NB4 (cell line): Measurements from ENCODE around the gene ZNF644.

Experiments used
- DNase-seq: peaks from one replicate; pipeline ENCODE4 v3.0.0; 2010; ENCODE audit warnings: low read depth
- H3K4me3 ChIP-seq: one replicate; pipeline ENCODE4 v1.5.1; 2011; ENCODE audit warnings: mild to moderate bottlenecking, low read depth, low read length, moderate library complexity
- MYC ChIP-seq: IDR thresholded peaks from 2 replicates; pipeline ENCODE4 v1.6.1; 2011; ENCODE audit warnings: low read depth, low read length
- POLR2A ChIP-seq: IDR thresholded peaks from 2 replicates; pipeline ENCODE4 v1.6.1; 2011; ENCODE audit warnings: mild to moderate bottlenecking; ENCODE audit not compliant: insufficient read length; ENCODE audit errors: extremely low read depth
- TF ChIP-seq, protein P1 (sequence below): IDR thresholded peaks from one replicate; pipeline ENCODE4 v1.5.1; 2012; ENCODE audit warnings: low read depth, low read length
- TF ChIP-seq, protein P2 (sequence below): IDR thresholded peaks from 2 replicates; pipeline ENCODE4 v1.6.1; 2011; ENCODE audit warnings: low read depth, low read length

Gene ZNF644

GRCh38 chr1:90948301-90948700 lies 73.5 kb downstream of the ZNF644 start:
- no peak for DNase-seq
- TF ChIP-seq, protein P1, sequence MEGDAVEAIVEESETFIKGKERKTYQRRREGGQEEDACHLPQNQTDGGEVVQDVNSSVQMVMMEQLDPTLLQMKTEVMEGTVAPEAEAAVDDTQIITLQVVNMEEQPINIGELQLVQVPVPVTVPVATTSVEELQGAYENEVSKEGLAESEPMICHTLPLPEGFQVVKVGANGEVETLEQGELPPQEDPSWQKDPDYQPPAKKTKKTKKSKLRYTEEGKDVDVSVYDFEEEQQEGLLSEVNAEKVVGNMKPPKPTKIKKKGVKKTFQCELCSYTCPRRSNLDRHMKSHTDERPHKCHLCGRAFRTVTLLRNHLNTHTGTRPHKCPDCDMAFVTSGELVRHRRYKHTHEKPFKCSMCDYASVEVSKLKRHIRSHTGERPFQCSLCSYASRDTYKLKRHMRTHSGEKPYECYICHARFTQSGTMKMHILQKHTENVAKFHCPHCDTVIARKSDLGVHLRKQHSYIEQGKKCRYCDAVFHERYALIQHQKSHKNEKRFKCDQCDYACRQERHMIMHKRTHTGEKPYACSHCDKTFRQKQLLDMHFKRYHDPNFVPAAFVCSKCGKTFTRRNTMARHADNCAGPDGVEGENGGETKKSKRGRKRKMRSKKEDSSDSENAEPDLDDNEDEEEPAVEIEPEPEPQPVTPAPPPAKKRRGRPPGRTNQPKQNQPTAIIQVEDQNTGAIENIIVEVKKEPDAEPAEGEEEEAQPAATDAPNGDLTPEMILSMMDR: no peak
- no peak for TF ChIP-seq POLR2A
- TF ChIP-seq MYC: no peak
- TF ChIP-seq, protein P2, sequence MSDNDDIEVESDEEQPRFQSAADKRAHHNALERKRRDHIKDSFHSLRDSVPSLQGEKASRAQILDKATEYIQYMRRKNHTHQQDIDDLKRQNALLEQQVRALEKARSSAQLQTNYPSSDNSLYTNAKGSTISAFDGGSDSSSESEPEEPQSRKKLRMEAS: no peak

DNA sequence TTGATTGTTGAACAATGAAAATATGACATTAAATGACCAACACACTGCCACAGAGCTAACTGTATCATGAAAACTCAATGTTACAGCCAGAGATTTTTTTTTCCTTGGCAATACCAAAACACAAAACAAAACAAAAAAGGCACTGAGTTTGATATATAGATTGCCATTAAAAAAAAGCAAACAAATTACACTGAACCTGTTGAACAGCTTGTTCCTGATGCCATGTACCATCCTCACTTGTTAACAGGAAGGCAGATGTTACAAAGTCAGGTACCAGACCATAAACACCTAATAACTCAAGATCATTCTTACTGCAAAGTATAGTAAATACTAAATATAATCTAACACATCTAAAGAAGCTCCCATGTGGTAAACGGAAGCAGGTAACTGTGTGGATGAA lies 75.2 kb downstream of the ZNF644 start:
- H3K4me3 ChIP-seq: no peak overlapping the region
- no peak for DNase-seq
- no peak for TF ChIP-seq POLR2A
- TF ChIP-seq, protein P1: no peak
- TF ChIP-seq MYC: no peak
- TF ChIP-seq, protein P2: no peak

More at GRCh38 chr1:90948301-90948700, 73.5 kb downstream of the ZNF644 start:
- no peak overlapping the region for H3K4me3 ChIP-seq

DNA sequence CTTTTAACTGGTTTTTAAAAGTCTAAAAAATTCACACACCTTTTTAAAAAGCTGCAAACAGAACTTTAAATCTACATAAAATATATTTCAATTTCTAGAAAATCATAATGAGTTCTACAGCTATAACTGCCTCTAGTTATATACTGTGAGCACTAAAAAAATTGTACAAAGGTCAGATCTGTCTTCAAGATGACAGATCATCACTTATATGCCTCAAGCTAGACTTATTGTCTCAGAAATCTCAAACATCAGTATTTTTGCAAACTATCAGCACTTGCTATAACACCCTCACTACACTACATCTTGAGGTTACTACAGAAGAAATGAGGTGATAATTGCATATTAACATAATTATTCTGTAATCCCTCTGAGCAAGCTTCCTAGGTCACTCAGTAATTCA lies 76.5 kb downstream of the ZNF644 start:
- H3K4me3 ChIP-seq: no peak overlapping the region
- TF ChIP-seq MYC: no peak
- TF ChIP-seq, protein P2: no peak
- TF ChIP-seq, protein P1: no peak
- TF ChIP-seq POLR2A: no peak
- DNase-seq: no peak

- no peak for DNase-seq
- TF ChIP-seq, protein P1: no peak
- TF ChIP-seq, protein P2: no peak
- TF ChIP-seq POLR2A (no peak), MYC (no peak)
- H3K4me3 ChIP-seq: no peak overlapping the region
Observed at GRCh38 chr1:90943966-90944365, 77.9 kb downstream of the ZNF644 start.

GRCh38 chr1:90940746-90941145 lies 81.1 kb downstream of the ZNF644 start:
- H3K4me3 ChIP-seq: no peak overlapping the region
- TF ChIP-seq POLR2A (no peak), MYC (no peak)
- TF ChIP-seq, protein P1: no peak
- TF ChIP-seq, protein P2: no peak
- DNase-seq: no peak
